ENCODE results near the gene INSIG2. TPM values are rescaled to one million over a fixed set of nuclear protein-coding genes. Genes with fewer than 3 reads are reported as not detected.

INSIG2 gene
- total and polyA plus RNA-seq, 2 experiments from 2014 or later = 27.3 to 35.3 TPM

DNA sequence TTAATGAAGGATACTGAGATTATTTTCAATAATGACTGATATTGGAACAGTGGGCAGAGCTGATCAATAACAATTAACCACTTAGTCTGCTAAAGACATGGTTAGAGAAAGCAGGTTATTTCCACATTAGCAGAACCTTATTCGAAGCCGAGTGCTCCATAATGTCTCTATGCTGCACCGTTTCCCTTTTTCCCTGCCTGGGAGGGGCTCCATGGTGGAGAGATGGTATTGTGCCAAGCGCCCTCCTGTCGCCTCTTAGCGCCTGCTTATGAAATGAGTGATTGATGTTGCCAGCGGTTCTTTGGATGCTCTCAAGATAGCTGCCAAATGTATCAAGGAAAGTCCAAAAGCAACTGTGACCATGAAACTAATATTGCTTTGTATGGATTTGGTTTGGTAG lies 34.6 kb upstream of the INSIG2 start:
- DNase-seq (ENCODE audit: low spot score) = no peak
- Histone ChIP-seq H3K4me3 (no peak overlapping the region), H3K79me2 (no peaks in the 10 kb centered on the region), H2AFZ (no peak overlapping the region), H3K9me3 (ENCODE audit: low read depth) (no peaks in the 10 kb centered on the region), H3K4me2 (no peak overlapping the region), H3K27ac (no peak overlapping the region), H3K9me2 (replicated peaks; ENCODE audit: insufficient read depth) (no peaks in the 10 kb centered on the region), H3K36me3 (replicated peaks; ENCODE audit: insufficient read depth, low read depth) (no peaks in the 10 kb centered on the region), H4K20me1 (ENCODE audit: insufficient read depth, poor library complexity, severe bottlenecking) (no peaks in the 10 kb centered on the region), H3K4me1 (ENCODE audit: insufficient read depth) (no peaks in the 10 kb centered on the region), H3K27me3 (no peaks in the 10 kb centered on the region)
- no peak for TF ChIP-seq CTCF (IDR thresholded peaks at IDR 0.05; ENCODE audit: poor library complexity)
- TF ChIP-seq EZH2 (IDR thresholded peaks at IDR 0.05; ENCODE audit: borderline replicate concordance) = no peak
- WGBS (ENCODE audit: low lambda C conversion rate, missing lambda C conversion rate) = 90% methylated on average over 7 of the region's 7 CpGs

DNA sequence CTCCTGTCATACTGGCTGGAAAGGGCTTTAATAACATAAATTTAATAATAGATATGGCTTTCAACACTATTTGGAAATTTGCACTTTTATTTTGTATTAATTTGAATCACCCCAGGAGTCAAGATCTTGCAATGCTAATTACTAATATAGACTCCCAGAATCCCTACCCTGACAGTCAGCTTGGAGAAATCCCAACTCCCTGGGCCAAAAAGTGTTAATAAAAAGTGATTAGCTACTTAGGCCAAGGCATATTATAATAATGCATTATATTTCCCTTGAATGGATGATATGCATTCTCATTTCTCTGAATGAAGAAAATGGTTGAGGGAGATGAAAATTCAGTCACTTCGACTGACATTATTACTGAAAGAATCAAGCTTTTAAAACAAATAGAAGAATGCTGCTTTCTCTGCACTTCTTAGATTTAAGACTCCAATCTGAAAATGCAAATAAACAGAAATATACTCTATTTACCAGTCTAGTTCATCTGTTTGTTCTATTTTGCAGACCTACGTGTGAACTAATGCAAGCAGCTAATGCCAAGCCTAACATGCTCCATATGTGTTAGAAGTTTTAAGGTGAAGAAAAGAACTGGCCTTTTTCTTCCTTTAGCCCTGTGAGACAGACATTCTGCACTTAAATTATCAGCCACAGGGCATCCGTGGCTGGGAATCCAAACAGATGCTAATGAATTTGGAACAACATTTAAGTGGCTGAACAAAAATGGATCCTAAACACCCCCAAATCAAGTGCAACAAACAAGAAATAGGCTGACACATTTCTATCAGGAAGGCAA lies 33.9 kb upstream of the INSIG2 start:
- Histone ChIP-seq H3K27ac (no peak overlapping the region), H3K9me3 (ENCODE audit: low read depth) (no peaks in the 10 kb centered on the region), H3K36me3 (replicated peaks; ENCODE audit: insufficient read depth, low read depth) (no peaks in the 10 kb centered on the region), H3K27me3 (no peaks in the 10 kb centered on the region), H3K4me3 (no peak overlapping the region), H4K20me1 (ENCODE audit: insufficient read depth, poor library complexity, severe bottlenecking) (no peaks in the 10 kb centered on the region), H3K79me2 (no peaks in the 10 kb centered on the region), H2AFZ (no peak overlapping the region), H3K9me2 (replicated peaks; ENCODE audit: insufficient read depth) (no peaks in the 10 kb centered on the region), H3K4me1 (ENCODE audit: insufficient read depth) (no peaks in the 10 kb centered on the region), H3K4me2 (no peak overlapping the region)
- TF ChIP-seq CTCF (IDR thresholded peaks at IDR 0.05; ENCODE audit: poor library complexity) = no peak
- no peak for TF ChIP-seq EZH2phosphoT487 (IDR thresholded peaks at IDR 0.05; ENCODE audit: low read depth, severe bottlenecking, unreplicated experiment)
- no peak for TF ChIP-seq EZH2 (IDR thresholded peaks at IDR 0.05; ENCODE audit: borderline replicate concordance)
- no peak for DNase-seq (ENCODE audit: low spot score)
- 29% methylated on average over 3 of the region's 3 CpGs for WGBS (ENCODE audit: low lambda C conversion rate, missing lambda C conversion rate)

- H4K20me1 ChIP-seq (ENCODE audit: insufficient read depth, poor library complexity, severe bottlenecking) = no peaks in the 10 kb centered on the region
- H3K9me3 ChIP-seq (ENCODE audit: low read depth) = no peaks in the 10 kb centered on the region
- no peak overlapping the region for H3K4me3 ChIP-seq
- no peaks in the 10 kb centered on the region for H3K4me1 ChIP-seq (ENCODE audit: insufficient read depth)
- H3K9me2 ChIP-seq (replicated peaks; ENCODE audit: insufficient read depth) = no peaks in the 10 kb centered on the region
- H3K79me2 ChIP-seq = no peaks in the 10 kb centered on the region
- H3K27ac ChIP-seq = no peak overlapping the region
- TF ChIP-seq CTCF (IDR thresholded peaks at IDR 0.05; ENCODE audit: poor library complexity) (no peak), EZH2phosphoT487 (IDR thresholded peaks at IDR 0.05; ENCODE audit: low read depth, severe bottlenecking, unreplicated experiment) (no peak), EZH2 (IDR thresholded peaks at IDR 0.05; ENCODE audit: borderline replicate concordance) (no peak)
- no peak for DNase-seq (ENCODE audit: low spot score)
- no peaks in the 10 kb centered on the region for H3K36me3 ChIP-seq (replicated peaks; ENCODE audit: insufficient read depth, low read depth)
- H3K4me2 ChIP-seq = no peak overlapping the region
- H3K27me3 ChIP-seq = no peaks in the 10 kb centered on the region
- H2AFZ ChIP-seq = no peak overlapping the region
- 74% methylated on average over 10 of the region's 10 CpGs for WGBS (ENCODE audit: low lambda C conversion rate, missing lambda C conversion rate)
Observed at GRCh38 chr2:118055512-118056164, 32.6 kb upstream of the INSIG2 start.

Data from hepatocyte (in vitro differentiated cells).